Uterus (tissue), 4 donors: ENCODE measurements around the gene EPHA7. TPM values are rescaled to one million over a fixed set of nuclear protein-coding genes. Genes with fewer than 3 reads are reported as not detected.

ENCODE experiments used
- DNase-seq, 2 donors: peaks; one replicate each; pipeline ENCODE4 v3.0.0-alpha.2; 2019 to 2020
- H3K27ac ChIP-seq, 2 donors: fragments of 200-600 bp; sonication (generic); 1 replicate in 1 of 2; 2 replicates in 1 of 2; pipeline ENCODE4 v1.5.1; 2016 to 2018
- H3K27me3 ChIP-seq, 2 donors: fragments of 200-600 bp; sonication (generic); one replicate each; pipeline ENCODE4 v1.5.1; 2018 to 2019; ENCODE audit warnings: control low read depth in 1 of 2
- H3K36me3 ChIP-seq, 2 donors: fragments of 200-600 bp; sonication (generic); one replicate each; pipeline ENCODE4 v1.5.1; 2019; ENCODE audit warnings: control low read depth in 1 of 2
- H3K4me1 ChIP-seq, 2 donors: fragments of 200-600 bp; sonication (generic); one replicate each; pipeline ENCODE4 v1.5.1; 2018 to 2019; ENCODE audit warnings: control low read depth in 1 of 2
- H3K4me3 ChIP-seq, 2 donors: fragments of 200-600 bp; sonication (generic); 1 replicate in 1 of 2; 2 replicates in 1 of 2; pipeline ENCODE4 v1.5.1; 2018 to 2019; ENCODE audit warnings: mild to moderate bottlenecking in 1 of 2
- H3K9me3 ChIP-seq, 2 donors: fragments of 200-600 bp; sonication (generic); one replicate each; pipeline ENCODE4 v1.5.1; 2019; ENCODE audit warnings: control low read depth in 1 of 2
- POLR2A ChIP-seq, 2 donors: fragments of 450-650 bp; IDR thresholded peaks; one replicate each; pipeline ENCODE4 v1.6.1; 2016; ENCODE audit warnings: antibody characterized with exemption in 2 of 2, mild to moderate bottlenecking in 1 of 2, moderate library complexity in 1 of 2
- intact Hi-C: fragments of 100-400 bp; cut with DNase I; formaldehyde crosslinking; loops from one replicate; pipeline ENCODE4 v1.15.1; 2023; ENCODE audit warnings: low total_unique reads
- total RNA-seq, 4 donors: library from RNA; depleted of rRNA in 3 of 4; stranded (reverse); fragments of >200 nt in 3 of 4; gene quantifications; one replicate each; pipeline versions ENCODE4 v1.1.0 to v1.2.4, GENCODE V29; 2014 to 2023
- TF ChIP-seq, protein P1 (sequence below), 4 experiments: fragments of 200-600 bp in 2 of 4; fragments of 450-650 bp in 2 of 4; sonication (generic) in 2 of 4; IDR thresholded peaks; one replicate each; pipeline ENCODE4 v1.5.1; 2016 to 2019; ENCODE audit warnings: antibody characterized with exemption in 4 of 4, mild to moderate bottlenecking in 2 of 4, moderate library complexity in 1 of 4
- donor health status: DM: yes; HTN: yes; CAD: no.

Gene EPHA7
- total RNA-seq, 4 donors from 2014 or later = 0.77 to 46.8 (median 2.1) TPM

DNA sequence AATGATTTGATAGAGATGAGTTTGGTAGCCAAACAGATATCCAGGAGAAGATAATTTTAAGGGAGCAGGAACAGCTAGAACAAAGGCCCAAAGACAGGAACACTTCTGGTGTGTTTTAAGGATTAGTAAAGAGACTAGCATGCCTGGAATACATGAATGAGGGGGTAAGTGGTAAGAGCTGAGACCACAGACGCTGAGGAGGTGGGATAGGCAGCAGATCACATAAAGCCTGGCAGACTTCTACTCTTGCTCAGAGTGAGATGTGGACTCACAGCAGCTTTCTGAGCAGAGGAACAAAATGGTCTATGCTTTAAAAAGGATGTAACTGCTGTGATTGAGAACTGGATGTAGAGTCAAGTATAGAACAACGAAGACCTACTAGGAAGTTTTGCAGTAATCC lies 100.1 kb downstream of the EPHA7 start:
- Histone ChIP-seq H3K27ac (no peak overlapping the region), H3K36me3 (no peaks in the 10 kb centered on the region), H3K4me3 (no peak overlapping the region), H3K4me1 (no peaks in the 10 kb centered on the region), H3K27me3 (no peaks in the 10 kb centered on the region), H3K9me3 (no peaks in the 10 kb centered on the region)
- no peak for DNase-seq
- no peak for TF ChIP-seq POLR2A (IDR thresholded peaks at IDR 0.05)
- TF ChIP-seq, protein P1, sequence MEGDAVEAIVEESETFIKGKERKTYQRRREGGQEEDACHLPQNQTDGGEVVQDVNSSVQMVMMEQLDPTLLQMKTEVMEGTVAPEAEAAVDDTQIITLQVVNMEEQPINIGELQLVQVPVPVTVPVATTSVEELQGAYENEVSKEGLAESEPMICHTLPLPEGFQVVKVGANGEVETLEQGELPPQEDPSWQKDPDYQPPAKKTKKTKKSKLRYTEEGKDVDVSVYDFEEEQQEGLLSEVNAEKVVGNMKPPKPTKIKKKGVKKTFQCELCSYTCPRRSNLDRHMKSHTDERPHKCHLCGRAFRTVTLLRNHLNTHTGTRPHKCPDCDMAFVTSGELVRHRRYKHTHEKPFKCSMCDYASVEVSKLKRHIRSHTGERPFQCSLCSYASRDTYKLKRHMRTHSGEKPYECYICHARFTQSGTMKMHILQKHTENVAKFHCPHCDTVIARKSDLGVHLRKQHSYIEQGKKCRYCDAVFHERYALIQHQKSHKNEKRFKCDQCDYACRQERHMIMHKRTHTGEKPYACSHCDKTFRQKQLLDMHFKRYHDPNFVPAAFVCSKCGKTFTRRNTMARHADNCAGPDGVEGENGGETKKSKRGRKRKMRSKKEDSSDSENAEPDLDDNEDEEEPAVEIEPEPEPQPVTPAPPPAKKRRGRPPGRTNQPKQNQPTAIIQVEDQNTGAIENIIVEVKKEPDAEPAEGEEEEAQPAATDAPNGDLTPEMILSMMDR (IDR thresholded peaks at IDR 0.05) = no peak
- intact Hi-C loops = no loop called here

DNA sequence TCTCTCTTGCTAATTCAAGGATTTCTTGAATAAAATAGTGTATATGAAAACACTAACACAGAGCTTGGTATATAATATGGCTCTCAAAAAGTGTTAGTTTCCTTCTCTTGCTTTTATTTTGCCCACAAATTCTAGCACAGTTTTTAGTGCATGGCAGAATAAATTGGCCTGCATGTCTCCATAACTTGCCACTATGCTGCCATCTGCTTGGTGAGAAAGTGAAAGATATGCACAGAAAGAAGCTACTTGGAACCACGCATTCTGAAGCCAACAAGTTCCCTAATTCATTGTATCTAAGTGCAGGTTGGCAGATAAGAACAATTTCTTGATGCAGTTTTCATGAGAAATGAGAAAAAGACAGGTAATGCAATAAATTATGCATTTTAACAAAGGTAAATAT lies 101.2 kb downstream of the EPHA7 start:
- H3K4me3 ChIP-seq = no peak overlapping the region
- TF ChIP-seq, protein P1 (IDR thresholded peaks at IDR 0.05) = no peak
- TF ChIP-seq POLR2A (IDR thresholded peaks at IDR 0.05) = no peak
- DNase-seq = no peak
- H3K27me3 ChIP-seq = no peaks in the 10 kb centered on the region
- no peaks in the 10 kb centered on the region for H3K36me3 ChIP-seq
- no peaks in the 10 kb centered on the region for H3K9me3 ChIP-seq
- H3K27ac ChIP-seq = no peak overlapping the region
- intact Hi-C loops = no loop called here
- H3K4me1 ChIP-seq = no peaks in the 10 kb centered on the region

DNA sequence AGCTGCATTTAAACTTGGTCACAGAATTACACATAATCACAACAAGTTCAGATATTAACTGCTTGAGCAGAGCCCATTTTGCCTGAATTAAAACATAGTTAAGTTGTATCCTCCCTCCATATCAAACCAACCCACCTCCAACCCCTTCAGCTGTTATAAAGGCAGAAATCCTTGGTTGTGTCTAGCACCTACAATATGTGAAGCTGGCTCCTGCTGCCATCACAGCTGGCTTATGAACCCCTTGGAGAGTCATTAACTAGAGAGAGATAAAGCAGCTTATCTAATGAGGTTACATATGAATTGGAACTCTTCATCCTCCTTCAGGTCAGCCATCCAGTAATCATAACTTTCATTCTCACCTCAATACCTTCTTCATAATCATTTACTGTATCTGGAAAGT lies 101.8 kb downstream of the EPHA7 start:
- H3K36me3 ChIP-seq = no peaks in the 10 kb centered on the region
- H3K9me3 ChIP-seq = no peaks in the 10 kb centered on the region
- no peak for TF ChIP-seq POLR2A (IDR thresholded peaks at IDR 0.05)
- TF ChIP-seq, protein P1 (IDR thresholded peaks at IDR 0.05) = no peak
- no peaks in the 10 kb centered on the region for H3K27me3 ChIP-seq
- no peak overlapping the region for H3K4me3 ChIP-seq
- H3K27ac ChIP-seq = no peak overlapping the region
- H3K4me1 ChIP-seq = no peaks in the 10 kb centered on the region
- intact Hi-C loops = no loop called here
- no peak for DNase-seq

DNA sequence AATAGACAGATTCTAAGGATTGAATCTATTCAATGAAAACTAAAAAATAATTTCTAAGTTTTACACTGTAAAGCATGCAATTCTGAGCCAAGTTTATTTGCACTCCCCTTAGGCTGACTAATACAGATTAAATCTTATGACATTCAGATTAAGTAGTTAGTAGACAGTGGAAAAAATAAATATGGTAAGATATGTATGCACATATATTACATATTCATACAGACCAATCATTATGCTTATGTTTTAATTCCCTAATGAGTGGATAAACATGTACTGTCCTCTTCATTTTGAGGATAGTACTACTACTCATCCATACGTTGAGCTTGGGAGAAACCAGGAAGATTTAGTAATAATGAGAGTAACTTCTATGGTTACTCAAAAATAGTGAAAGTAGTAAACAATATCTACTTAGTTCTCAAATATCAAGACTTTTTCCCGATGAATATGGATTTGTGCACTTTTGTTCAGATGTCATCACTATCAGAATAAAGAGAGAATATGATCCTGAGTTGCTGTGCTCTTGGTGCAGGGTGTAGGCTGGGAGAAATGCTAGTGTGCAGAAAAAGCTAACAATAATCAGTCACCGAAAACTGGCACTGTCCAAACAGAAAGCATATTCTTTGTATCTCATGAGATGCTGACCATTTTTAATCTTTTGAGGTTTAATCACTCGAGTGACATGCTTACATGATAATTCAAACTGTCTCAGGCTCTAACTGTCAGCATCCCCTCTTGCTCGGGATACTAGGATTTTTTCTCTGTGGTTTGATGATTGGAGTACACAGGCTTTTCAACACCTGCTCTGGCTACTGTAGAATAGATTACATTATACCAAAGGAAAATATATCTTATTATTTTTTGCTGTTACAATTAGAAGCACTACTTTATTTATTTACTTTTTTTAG lies 111.6 kb downstream of the EPHA7 start:
- H3K27me3 ChIP-seq = no peaks in the 10 kb centered on the region
- TF ChIP-seq, protein P1 (IDR thresholded peaks at IDR 0.05) = no peak
- TF ChIP-seq POLR2A (IDR thresholded peaks at IDR 0.05) = no peak
- no peaks in the 10 kb centered on the region for H3K9me3 ChIP-seq
- H3K4me1 ChIP-seq = no peaks in the 10 kb centered on the region
- no peak for DNase-seq
- H3K36me3 ChIP-seq = no peaks in the 10 kb centered on the region
- H3K27ac ChIP-seq = no peak overlapping the region
- no peak overlapping the region for H3K4me3 ChIP-seq
- intact Hi-C loops = no loop called here

DNA sequence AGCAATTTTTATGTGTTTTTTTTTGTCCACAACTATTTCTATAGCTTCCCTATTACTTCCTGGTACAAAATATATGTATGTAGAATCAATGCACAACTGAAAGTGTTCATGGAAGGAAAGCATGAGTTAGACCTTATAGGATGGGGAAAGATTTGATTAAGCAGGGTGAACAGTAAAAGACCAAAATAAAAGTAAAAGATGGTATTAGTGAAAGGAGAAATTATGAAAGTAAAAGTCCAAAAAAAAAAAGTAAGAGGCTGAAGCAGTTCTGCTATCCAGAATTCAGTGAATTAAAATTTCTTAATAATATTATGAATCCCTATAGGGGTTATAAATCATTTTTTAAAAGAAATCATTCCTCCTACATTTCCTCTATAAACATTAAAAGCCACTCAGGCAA lies 114.3 kb downstream of the EPHA7 start:
- TF ChIP-seq POLR2A (IDR thresholded peaks at IDR 0.05) = no peak
- TF ChIP-seq, protein P1 (IDR thresholded peaks at IDR 0.05) = no peak
- intact Hi-C loops = no loop called here
- no peaks in the 10 kb centered on the region for H3K36me3 ChIP-seq
- no peaks in the 10 kb centered on the region for H3K4me1 ChIP-seq
- H3K9me3 ChIP-seq = no peaks in the 10 kb centered on the region
- no peak overlapping the region for H3K4me3 ChIP-seq
- H3K27me3 ChIP-seq = no peaks in the 10 kb centered on the region
- H3K27ac ChIP-seq = no peak overlapping the region
- DNase-seq = no peak
